Psoas muscle (tissue), 8 donors: ENCODE data around the gene SYS1. TPM values are rescaled to one million over a fixed set of nuclear protein-coding genes. Genes with fewer than 3 reads are reported as not detected.

ENCODE experiments used
- ATAC-seq, 4 donors: fragments of 200-7000 bp; cut with Tn5 transposase; one replicate each; pipeline ENCODE4 v1.9.1; 2020; ENCODE audit warnings: moderate library complexity in 3 of 4, mild to moderate bottlenecking in 2 of 4
- DNase-seq, 2 donors: peaks; one replicate each; pipeline ENCODE4 v3.0.0-alpha.2; 2020
- H3K27ac ChIP-seq: fragments of 200-600 bp; one replicate; pipeline ENCODE4 v1.8.0; 2022
- H3K27me3 ChIP-seq, 3 donors: fragments of 200-600 bp in 1 of 3; one replicate each; pipeline versions ENCODE4 v1.6.1 to v1.8.0; 2013 to 2022; ENCODE audit warnings: low read length in 2 of 3, mild to moderate bottlenecking in 2 of 3, moderate library complexity in 1 of 3; ENCODE audit not compliant: insufficient read depth in 3 of 3
- H3K36me3 ChIP-seq, 2 donors: fragments of 200-600 bp in 1 of 2; one replicate each; pipeline versions ENCODE4 v1.6.1 to v1.8.0; 2013 to 2022; ENCODE audit warnings: low read depth in 1 of 2, mild to moderate bottlenecking in 1 of 2, moderate library complexity in 1 of 2; ENCODE audit not compliant: insufficient read depth in 1 of 2
- H3K4me1 ChIP-seq: fragments of 200-600 bp; one replicate; pipeline ENCODE4 v1.8.0; 2022
- H3K4me3 ChIP-seq: fragments of 200-600 bp; one replicate; pipeline ENCODE4 v1.8.0; 2022; ENCODE audit warnings: mild to moderate bottlenecking
- H3K9me3 ChIP-seq: fragments of 200-600 bp; one replicate; pipeline ENCODE4 v1.8.0; 2022
- WGBS, 3 donors: extraction: QIAGEN DNeasy Blood & Tissue Kit; methylation state at CpG; one replicate each; pipeline versions ENCODE4 v1.1.6 to v1.1.7; 2013; 5-methylcytosine and 5-hydroxymethylcytosine counted together
- intact Hi-C, 2 donors: fragments of 100-400 bp; cut with DNase I; formaldehyde crosslinking; loops; one replicate each; pipeline versions ENCODE4 v1.11.0 to v1.14.2; 2022
- polyA plus RNA-seq, 3 donors: library from polyadenylated mRNA; stranded (reverse); fragments of 200-250 nt; gene quantifications; one replicate each; pipeline ENCODE4 v1.2.3, GENCODE V29; 2013
- total RNA-seq, 4 donors: library from RNA; stranded (reverse); fragmentation: NEBNext Ultra II Directional in 2 of 4; extraction: Animal tissue kit (Norgen Biotek cat#: 25700) in 2 of 4; gene quantifications; one replicate each; pipeline versions ENCODE4 v1.2.1 to v1.2.4, GENCODE V29; 2021 to 2023
- TF ChIP-seq, protein P1 (sequence below): fragments of 200-600 bp; IDR thresholded peaks from one replicate; pipeline ENCODE4 v1.8.0; 2022; ENCODE audit warnings: antibody characterized with exemption
- donor health status: healthy with polysubstance abuse.
- donor health status: DM: no; HTN: no; CAD: no; lungs with moderate emphysema.
- donor health status: Bipolar disorder and iron deficiency.
- donor health status: healthy.
- donor health status: DM: yes; HTN: yes; CAD: no.
- donor health status: DM: no; HTN: no; CAD: no.
- donor health status: DM: no; HTN: no; CAD: no.
- donor health status: DM: yes; HTN: yes; CAD: no.

SYS1 gene
- total and polyA plus RNA-seq, 7 donors = 17.1 to 73.3 (median 29.6) TPM

DNA sequence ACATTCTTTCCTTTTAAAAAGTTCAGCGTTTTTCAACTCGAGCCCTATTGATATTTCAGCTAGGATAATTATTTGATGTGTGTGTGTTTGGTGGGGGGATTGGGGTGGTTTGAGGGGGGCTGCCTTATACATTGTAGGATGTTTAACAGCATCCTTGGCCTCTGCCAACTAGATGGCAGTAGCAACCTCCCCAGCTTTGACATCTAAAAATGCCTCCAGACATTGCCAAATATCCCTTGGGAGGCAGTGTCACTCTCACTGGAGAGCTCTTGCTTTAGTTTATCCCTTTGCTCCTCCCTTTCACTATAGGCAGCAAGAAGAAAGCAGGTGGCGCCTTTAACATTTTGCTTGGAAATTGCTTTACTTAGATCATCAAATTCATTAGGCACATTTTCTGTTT lies 29.8 kb downstream of the SYS1 start:
- WGBS, 3 donors = 89 to 91% (median 90%) methylated on average over 3 of the region's 3 CpGs
- no peaks in the 10 kb centered on the region for H3K36me3 ChIP-seq
- H3K9me3 ChIP-seq = no peaks in the 10 kb centered on the region
- DNase-seq (no peak), ATAC-seq (peak in 1 of 4 donors; percentile 31)
- no peaks in the 10 kb centered on the region for H3K27me3 ChIP-seq
- intact Hi-C loops = loop anchor here in 1 of 2 donors (1.0 kb wide), 1 partner anchor 16 kb away; no protein-coding TSS in a partner anchor
- TF ChIP-seq, protein P1, sequence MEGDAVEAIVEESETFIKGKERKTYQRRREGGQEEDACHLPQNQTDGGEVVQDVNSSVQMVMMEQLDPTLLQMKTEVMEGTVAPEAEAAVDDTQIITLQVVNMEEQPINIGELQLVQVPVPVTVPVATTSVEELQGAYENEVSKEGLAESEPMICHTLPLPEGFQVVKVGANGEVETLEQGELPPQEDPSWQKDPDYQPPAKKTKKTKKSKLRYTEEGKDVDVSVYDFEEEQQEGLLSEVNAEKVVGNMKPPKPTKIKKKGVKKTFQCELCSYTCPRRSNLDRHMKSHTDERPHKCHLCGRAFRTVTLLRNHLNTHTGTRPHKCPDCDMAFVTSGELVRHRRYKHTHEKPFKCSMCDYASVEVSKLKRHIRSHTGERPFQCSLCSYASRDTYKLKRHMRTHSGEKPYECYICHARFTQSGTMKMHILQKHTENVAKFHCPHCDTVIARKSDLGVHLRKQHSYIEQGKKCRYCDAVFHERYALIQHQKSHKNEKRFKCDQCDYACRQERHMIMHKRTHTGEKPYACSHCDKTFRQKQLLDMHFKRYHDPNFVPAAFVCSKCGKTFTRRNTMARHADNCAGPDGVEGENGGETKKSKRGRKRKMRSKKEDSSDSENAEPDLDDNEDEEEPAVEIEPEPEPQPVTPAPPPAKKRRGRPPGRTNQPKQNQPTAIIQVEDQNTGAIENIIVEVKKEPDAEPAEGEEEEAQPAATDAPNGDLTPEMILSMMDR = no peak
- H3K27ac ChIP-seq = no peak overlapping the region
- no peak overlapping the region for H3K4me3 ChIP-seq
- H3K4me1 ChIP-seq = no peaks in the 10 kb centered on the region

DNA sequence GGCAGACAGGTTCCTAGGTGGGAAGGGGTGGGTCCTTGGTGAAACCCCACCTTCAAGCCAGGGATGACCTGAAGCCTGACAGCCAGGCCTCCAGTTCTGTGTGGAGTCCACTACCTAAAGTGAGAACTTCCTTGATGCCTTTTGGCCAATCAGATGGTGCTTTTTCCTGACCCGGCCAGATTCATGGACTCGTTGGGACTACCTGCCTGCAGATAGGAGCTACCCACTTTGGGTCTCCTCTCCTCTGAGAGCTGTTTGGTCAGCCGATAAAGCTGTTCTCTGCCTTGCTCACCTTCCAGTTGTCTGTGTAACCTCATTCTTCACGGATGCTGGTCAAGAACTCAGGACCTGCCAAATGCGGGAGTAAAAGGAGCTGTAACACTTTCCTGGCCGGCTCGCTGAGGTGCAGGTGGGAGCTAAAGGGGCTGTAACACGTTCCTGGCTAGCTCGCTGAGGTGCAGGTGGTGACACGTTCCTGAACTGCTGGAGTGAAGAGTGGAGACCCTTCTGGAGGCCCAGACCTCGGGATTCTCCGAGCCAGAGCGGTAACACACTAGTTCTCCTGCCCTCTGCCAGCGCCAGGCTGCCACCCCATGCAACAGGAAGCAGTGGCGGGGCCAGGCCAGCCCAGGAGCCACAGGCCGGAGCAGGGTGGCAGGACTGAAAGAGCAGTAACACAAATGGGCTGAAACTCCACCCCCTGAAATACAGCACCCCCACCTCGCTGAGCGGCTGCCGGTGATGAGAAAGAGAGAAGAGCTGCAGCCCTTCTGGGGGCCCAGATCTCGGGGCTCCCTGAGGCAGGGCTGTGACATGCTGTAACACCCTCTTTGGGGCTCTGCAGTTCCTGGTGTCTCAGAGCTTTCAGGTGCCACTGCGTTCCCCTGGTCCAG lies 31.5 kb downstream of the SYS1 start:
- Histone ChIP-seq H3K36me3 (no peaks in the 10 kb centered on the region), H3K27me3 (no peaks in the 10 kb centered on the region), H3K4me3 (no peak overlapping the region), H3K27ac (no peak overlapping the region), H3K9me3 (no peaks in the 10 kb centered on the region), H3K4me1 (no peaks in the 10 kb centered on the region)
- 77 to 89% (median 79%) methylated on average over 21 of the region's 21 CpGs for WGBS, 3 donors
- DNase-seq = no peak
- TF ChIP-seq, protein P1 = no peak
- ATAC-seq = no peak
- intact Hi-C loops = no loop called here

DNA sequence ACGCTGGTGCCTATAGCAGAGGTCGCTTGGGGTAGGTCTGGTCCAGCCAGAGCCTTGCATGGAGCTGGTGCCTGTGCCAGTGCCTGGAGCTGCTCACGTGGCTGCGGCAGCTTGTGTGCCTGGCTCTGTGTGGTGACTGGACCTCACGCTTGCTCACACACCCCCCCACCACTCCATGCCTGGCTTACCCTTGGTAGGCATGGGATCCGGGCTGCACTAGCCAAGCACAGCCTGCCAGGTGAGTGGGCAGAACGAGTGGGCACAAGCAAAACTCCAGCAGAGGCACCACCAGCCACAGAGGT lies 32.1 kb downstream of the SYS1 start:
- H3K4me3 ChIP-seq = no peak overlapping the region
- no peaks in the 10 kb centered on the region for H3K4me1 ChIP-seq
- TF ChIP-seq, protein P1 = no peak
- H3K27me3 ChIP-seq = no peaks in the 10 kb centered on the region
- WGBS, 3 donors = 88 to 90% (median 88%) methylated on average over 7 of the region's 7 CpGs
- no peak overlapping the region for H3K27ac ChIP-seq
- no peaks in the 10 kb centered on the region for H3K9me3 ChIP-seq
- ATAC-seq (no peak), DNase-seq (no peak)
- H3K36me3 ChIP-seq = no peaks in the 10 kb centered on the region
- intact Hi-C loops = no loop called here

DNA sequence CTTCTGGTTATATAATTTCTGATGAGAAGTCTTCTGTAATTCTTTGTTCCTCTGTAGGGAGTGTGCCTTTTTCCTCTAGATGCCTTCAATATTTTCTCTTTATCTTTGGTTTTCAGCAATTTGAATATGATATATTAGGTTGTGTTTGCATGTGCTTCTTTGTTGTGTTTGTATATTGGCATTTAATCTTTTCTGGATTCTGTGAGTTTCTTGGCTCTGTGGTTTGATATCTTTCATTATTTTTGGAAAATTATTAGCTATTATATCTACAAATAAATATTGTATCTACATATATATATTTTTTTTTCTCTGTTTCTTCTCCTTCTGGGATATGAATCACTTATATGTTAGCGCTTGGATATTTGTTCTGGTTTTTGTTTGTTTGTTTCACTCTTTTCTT lies 36.1 kb downstream of the SYS1 start:
- H3K36me3 ChIP-seq = no peaks in the 10 kb centered on the region
- WGBS, 3 donors = 98 to 100% (median 100%) methylated on average over 1 of the region's 1 CpG
- peaks cover 5% of the 10 kb centered on the region for H3K9me3 ChIP-seq
- no peaks in the 10 kb centered on the region for H3K4me1 ChIP-seq
- H3K27ac ChIP-seq = no peak overlapping the region
- DNase-seq = no peak
- H3K4me3 ChIP-seq = no peak overlapping the region
- intact Hi-C loops = no loop called here
- TF ChIP-seq, protein P1 = no peak
- H3K27me3 ChIP-seq = no peaks in the 10 kb centered on the region
- ATAC-seq = no peak
